HepG2 (cell line): Measurements from ENCODE around the gene SFXN5. TPM values are rescaled to one million over a fixed set of nuclear protein-coding genes. Genes with fewer than 3 reads are reported as not detected.

Experiments used
- ATAC-seq: fragments of 200-7000 bp; cut with Tn5 transposase; 3 replicates; pipeline ENCODE4 v1.9.1; 2020; ENCODE audit warnings: mild to moderate bottlenecking, moderate library complexity
- BruUV-seq: library from RNA; stranded (reverse); fragments of 400-500 nt; replicated peaks from 2 replicates; lab custom pipeline; 2021; lab: Mats Ljungman, UMichigan
- CTCF ChIA-PET: fragments of 300-600 bp; formaldehyde crosslinking; extraction: SDS; loops from one replicate; lab custom pipeline; 2021; ENCODE audit warnings: low total read pairs, inconsistent platforms, low intra/inter-chr PET ratio; lab: Yijun Ruan, JAX
- POLR2A ChIA-PET: fragments of 350-600 bp; sonication (Branson Sonifier 250); formaldehyde crosslinking; loops from one replicate; lab custom pipeline; 2020; ENCODE audit warnings: antibody characterized with exemption, inconsistent platforms; lab: Yijun Ruan, JAX
- DNase-seq: peaks from one replicate; pipeline ENCODE4 v3.0.0-alpha.2; 2015; ENCODE audit warnings: low spot score
- FAIRE-seq: peaks from 3 replicates; lab custom pipeline; 2011; peaks lifted over from hg19 to GRCh38; lab: Jason Lieb, UNC
- H2AFZ ChIP-seq: one replicate; pipeline ENCODE4 v1.6.1; 2011; ENCODE audit warnings: low read length, inconsistent platforms
- H3K27ac ChIP-seq: fragments of 300-600 bp; 3 replicates; pipeline ENCODE4 v1.8.0; 2011; ENCODE audit warnings: mixed run types, mild to moderate bottlenecking, mixed read lengths, low read length, inconsistent platforms; ENCODE audit not compliant: insufficient read depth; ENCODE audit errors: extremely low read length
- H3K27me3 ChIP-seq, 2 experiments: fragments of 200-600 bp in 1 of 2; 2 replicates in 1 of 2; 3 replicates in 1 of 2; pipeline versions ENCODE4 v1.6.0 to v1.8.0; 2011; ENCODE audit warnings: low read length in 2 of 2, mild to moderate bottlenecking in 2 of 2, moderate library complexity in 2 of 2, inconsistent platforms in 1 of 2; ENCODE audit not compliant: insufficient read depth in 2 of 2, control insufficient read depth in 1 of 2
- H3K36me3 ChIP-seq, 2 experiments: fragments of 200-600 bp in 1 of 2; replicated peaks in 1 of 2; 2 replicates in 1 of 2; 3 replicates in 1 of 2; pipeline versions ENCODE4 v1.5.1 to v1.8.0; 2011; ENCODE audit warnings: low read length in 2 of 2, inconsistent platforms in 1 of 2; ENCODE audit not compliant: insufficient read depth in 2 of 2, control insufficient read depth in 1 of 2
- H3K4me1 ChIP-seq: 2 replicates; pipeline ENCODE4 v1.5.1; 2012; ENCODE audit warnings: low read length, inconsistent platforms; ENCODE audit not compliant: insufficient read depth
- H3K4me2 ChIP-seq: 2 replicates; pipeline ENCODE4 v1.6.0; 2011; ENCODE audit warnings: low read depth, low read length, inconsistent platforms
- H3K4me3 ChIP-seq, 3 experiments: fragments of 200-600 bp in 1 of 3; sonication (generic), shearing (Covaris generic) in 1 of 3; replicated peaks in 1 of 3; 2 replicates each; pipeline ENCODE4 v1.5.1; 2011 to 2016; ENCODE audit warnings: low read length in 3 of 3, inconsistent platforms in 2 of 3, low read depth in 2 of 3, mild to moderate bottlenecking in 2 of 3, control low read depth in 1 of 3, mixed read lengths in 1 of 3; ENCODE audit not compliant: insufficient read depth in 1 of 3
- H3K79me2 ChIP-seq: one replicate; pipeline ENCODE4 v1.6.1; 2011; ENCODE audit warnings: low read length, inconsistent platforms; ENCODE audit not compliant: insufficient read depth
- H3K9ac ChIP-seq: 2 replicates; pipeline ENCODE4 v1.6.0; 2011; ENCODE audit warnings: mild to moderate bottlenecking, low read depth, low read length, inconsistent platforms; ENCODE audit not compliant: insufficient read depth
- H3K9me3 ChIP-seq: 2 replicates; pipeline ENCODE4 v1.5.1; 2012; ENCODE audit warnings: mild to moderate bottlenecking, low read length
- H4K20me1 ChIP-seq: 2 replicates; pipeline ENCODE4 v1.6.0; 2011; ENCODE audit warnings: inconsistent platforms, mild to moderate bottlenecking, low read length, moderate library complexity; ENCODE audit not compliant: insufficient read depth
- ASH2L ChIP-seq: fragments of 300-600, 200-600 bp; sonication (generic); IDR thresholded peaks from 2 replicates; pipeline ENCODE4 v1.7.0; 2017; ENCODE audit warnings: low read depth, mild to moderate bottlenecking, moderate library complexity, mixed read lengths, low read length; ENCODE audit not compliant: insufficient read length
- MXI1 ChIP-seq: IDR thresholded peaks from 3 replicates; pipeline ENCODE4 v1.6.1; 2012; ENCODE audit warnings: low read depth, low read length, inconsistent platforms, borderline replicate concordance
- NBN ChIP-seq: fragments of 450-650 bp; conservative IDR thresholded peaks from 2 replicates; pipeline ENCODE4 v1.6.1; 2017
- NFIB ChIP-seq: sonication (generic); formaldehyde crosslinking; IDR thresholded peaks from 2 replicates; pipeline ENCODE4 v1.9.0; 2021; ENCODE audit warnings: missing genetic modification reagents, mild to moderate bottlenecking, borderline replicate concordance
- SAP130 ChIP-seq: IDR thresholded peaks from 2 replicates; pipeline ENCODE4 v1.6.1; 2016; ENCODE audit warnings: low read depth
- ZNF383 ChIP-seq: sonication (generic); formaldehyde crosslinking; IDR thresholded peaks from 2 replicates; pipeline ENCODE4 v1.4.0; 2020; ENCODE audit warnings: missing genetic modification reagents, mild to moderate bottlenecking, borderline replicate concordance
- WGBS: methylation state at CpG from one replicate; pipeline ENCODE4 v1.1.6; 2017; ENCODE audit warnings: low lambda C conversion rate; 5-methylcytosine and 5-hydroxymethylcytosine counted together
- in situ Hi-C: cut with HindIII; loops from 2 replicates; pipeline ENCODE4 v1.10.0; 2017; ENCODE audit warnings: low pct_unique_long_range_greater_than_20kb; ENCODE audit not compliant: extremely low pct_ligation_motif_present
- intact Hi-C: fragments of 100-400 bp; cut with micrococcal nuclease; formaldehyde crosslinking; loops from one replicate; pipeline ENCODE4 v1.10.0; 2022; ENCODE audit not compliant: unreplicated experiment
- polyA plus RNA-seq, 8 experiments: library from polyadenylated mRNA; depleted of rRNA in 3 of 8; stranded (reverse) in 7 of 8; unstranded in 1 of 8; fragments of >200 nt; fragmentation: Illumina TruSeq in 4 of 8; extraction: Trizol in 4 of 8; gene quantifications; 2 replicates each; pipeline versions ENCODE4 v1.2.1 to v1.2.3, GENCODE V29; 2011 to 2016; ENCODE audit warnings: low read depth in 4 of 8, missing spikeins in 1 of 8, mixed read lengths in 1 of 8; ENCODE audit not compliant: insufficient read depth in 1 of 8
- total RNA-seq, 5 experiments: library from RNA; depleted of rRNA; stranded (reverse); fragments of >200 nt; fragmentation: Illumina TruSeq; extraction: Trizol; gene quantifications; 2 replicates each; pipeline ENCODE4 v1.2.3, GENCODE V29; 2016; ENCODE audit warnings: low read depth in 1 of 5
- TF ChIP-seq, protein P1 (sequence below): sonication (generic); formaldehyde crosslinking; IDR thresholded peaks from 2 replicates; pipeline ENCODE4 v1.4.0; 2020; ENCODE audit warnings: missing genetic modification reagents

The SFXN5 gene
- total and polyA plus RNA-seq, 2 of the 13 experiments (the other 11 are each of a cell fraction or from before 2014, with no cell fraction given), result 34.9 to 37.4 TPM

DNA sequence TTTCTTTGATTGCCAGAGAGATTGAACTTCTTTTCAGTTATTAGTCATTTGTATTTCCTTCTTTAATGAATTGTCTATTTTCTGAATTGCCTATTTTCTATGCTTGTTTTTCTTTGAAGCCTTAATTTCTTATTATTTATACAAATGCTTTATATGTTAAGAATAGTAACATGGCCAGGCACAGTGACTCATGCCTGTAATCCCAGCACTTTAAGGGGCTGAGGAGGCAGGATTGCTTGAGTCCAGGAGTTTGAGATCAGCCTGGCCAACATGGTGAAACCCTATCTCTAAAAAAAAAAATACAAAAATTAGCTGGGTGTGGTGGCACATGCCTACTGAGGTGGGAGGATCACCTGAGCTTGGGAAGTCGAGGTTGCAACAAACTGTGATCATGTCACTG lies 45.9 kb upstream of the SFXN5 start:
- H3K4me1 ChIP-seq, result peaks cover 40% of the 10 kb centered on the region
- DNase-seq (no peak), FAIRE-seq (no peak), ATAC-seq (no peak)
- H3K27me3 ChIP-seq, result no peaks in the 10 kb centered on the region; a peak in 1 of 5 replicates
- no peaks in the 10 kb centered on the region for H3K79me2 ChIP-seq
- TF ChIP-seq NFIB (CRISPR knock-in tag) (no peak), ASH2L (no peak), ZNF383 (CRISPR knock-in tag) (no peak), SAP130 (no peak), NBN (no peak), MXI1 (no peak)
- TF ChIP-seq, protein P1, sequence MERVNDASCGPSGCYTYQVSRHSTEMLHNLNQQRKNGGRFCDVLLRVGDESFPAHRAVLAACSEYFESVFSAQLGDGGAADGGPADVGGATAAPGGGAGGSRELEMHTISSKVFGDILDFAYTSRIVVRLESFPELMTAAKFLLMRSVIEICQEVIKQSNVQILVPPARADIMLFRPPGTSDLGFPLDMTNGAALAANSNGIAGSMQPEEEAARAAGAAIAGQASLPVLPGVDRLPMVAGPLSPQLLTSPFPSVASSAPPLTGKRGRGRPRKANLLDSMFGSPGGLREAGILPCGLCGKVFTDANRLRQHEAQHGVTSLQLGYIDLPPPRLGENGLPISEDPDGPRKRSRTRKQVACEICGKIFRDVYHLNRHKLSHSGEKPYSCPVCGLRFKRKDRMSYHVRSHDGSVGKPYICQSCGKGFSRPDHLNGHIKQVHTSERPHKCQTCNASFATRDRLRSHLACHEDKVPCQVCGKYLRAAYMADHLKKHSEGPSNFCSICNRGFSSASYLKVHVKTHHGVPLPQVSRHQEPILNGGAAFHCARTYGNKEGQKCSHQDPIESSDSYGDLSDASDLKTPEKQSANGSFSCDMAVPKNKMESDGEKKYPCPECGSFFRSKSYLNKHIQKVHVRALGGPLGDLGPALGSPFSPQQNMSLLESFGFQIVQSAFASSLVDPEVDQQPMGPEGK (CRISPR knock-in tag), result no peak
- TF ChIP-seq, all 625 proteins: peak for 0
- intact Hi-C loops, result no loop called here
- no peaks in the 10 kb centered on the region for H3K36me3 ChIP-seq
- H3K4me3 ChIP-seq, result no peak overlapping the region
- no peak overlapping the region for H3K27ac ChIP-seq
- ChIA-PET POLR2A (no interaction called here), CTCF (no interaction called here)
- H2AFZ ChIP-seq, result no peak overlapping the region
- in situ Hi-C loops, result no loop called here
- no peak overlapping the region for H3K4me2 ChIP-seq
- no peaks in the 10 kb centered on the region for H3K9me3 ChIP-seq
- 20% methylated on average over 1 of the region's 1 CpG for WGBS
- no peaks in the 10 kb centered on the region for H4K20me1 ChIP-seq
- H3K9ac ChIP-seq, result no peak overlapping the region
- no TSS peak for BruUV-seq
